Muscle layer of duodenum (tissue), 2 donors: ENCODE measurements around the gene MPZ.
A peak's percentile ranks its signal among the peaks of the same experiment; 100 is the strongest.
"Not testable (repeated sequence)": the region's sequence is repeated elsewhere in the genome, so short reads cannot be mapped to it uniquely, and the experiment has no call there.

ENCODE experiments used
- H3K27ac ChIP-seq: one replicate; pipeline ENCODE4 v1.7.0; 2013; ENCODE audit warnings: mild to moderate bottlenecking, low read length
- H3K27me3 ChIP-seq: one replicate; pipeline ENCODE4 v1.7.0; 2013; ENCODE audit warnings: low read depth, mild to moderate bottlenecking, control low read depth, low read length
- H3K36me3 ChIP-seq, 2 donors: one replicate each; pipeline ENCODE4 v1.7.0; 2013; ENCODE audit warnings: low read length in 2 of 2, control low read depth in 1 of 2, mild to moderate bottlenecking in 1 of 2; ENCODE audit not compliant: insufficient read depth in 2 of 2, control insufficient read depth in 1 of 2
- H3K4me1 ChIP-seq, 2 donors: one replicate each; pipeline ENCODE4 v1.7.0; 2013; ENCODE audit warnings: low read length in 2 of 2, mild to moderate bottlenecking in 2 of 2, control low read depth in 1 of 2, moderate library complexity in 1 of 2; ENCODE audit not compliant: insufficient read depth in 2 of 2, control insufficient read depth in 1 of 2
- H3K4me3 ChIP-seq, 2 donors: one replicate each; pipeline ENCODE4 v1.7.0; 2013; ENCODE audit warnings: low read length in 2 of 2, low read depth in 1 of 2, mild to moderate bottlenecking in 1 of 2
- H3K9me3 ChIP-seq, 2 donors: one replicate each; pipeline ENCODE4 v1.7.0; 2013; ENCODE audit warnings: low read length in 2 of 2, control low read depth in 1 of 2, mild to moderate bottlenecking in 1 of 2; ENCODE audit not compliant: control insufficient read depth in 1 of 2
- donor health status: healthy.

The MPZ gene

DNA sequence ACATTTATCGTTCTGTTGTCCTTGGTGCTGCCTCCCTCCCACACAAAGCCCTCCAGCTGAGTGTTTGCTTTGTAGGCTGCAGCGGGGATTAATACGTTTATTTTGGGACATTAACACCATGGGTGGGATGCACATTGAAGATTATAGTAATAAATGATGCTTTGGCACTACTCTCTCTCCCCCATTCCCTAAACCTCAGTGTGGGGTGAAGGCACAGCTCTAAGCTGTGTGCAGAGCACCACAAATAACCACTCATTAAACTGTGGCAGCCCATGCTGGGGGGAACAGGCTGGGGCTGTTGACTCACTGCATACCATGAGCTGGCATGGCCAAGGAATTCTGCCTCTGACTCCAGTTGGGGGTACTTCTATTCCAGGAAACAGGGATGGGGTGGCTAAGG, 43.6 kb downstream of the MPZ start:
- Histone ChIP-seq H3K36me3 (no peaks in the 10 kb centered on the region), H3K27me3 (peaks cover under 1% of the 10 kb centered on the region), H3K27ac (peak overlapping the region; percentile 74), H3K4me3 (no peak overlapping the region), H3K4me1 (peaks cover 12 to 20% of the 10 kb centered on the region in 2 donors), H3K9me3 (no peaks in the 10 kb centered on the region)

DNA sequence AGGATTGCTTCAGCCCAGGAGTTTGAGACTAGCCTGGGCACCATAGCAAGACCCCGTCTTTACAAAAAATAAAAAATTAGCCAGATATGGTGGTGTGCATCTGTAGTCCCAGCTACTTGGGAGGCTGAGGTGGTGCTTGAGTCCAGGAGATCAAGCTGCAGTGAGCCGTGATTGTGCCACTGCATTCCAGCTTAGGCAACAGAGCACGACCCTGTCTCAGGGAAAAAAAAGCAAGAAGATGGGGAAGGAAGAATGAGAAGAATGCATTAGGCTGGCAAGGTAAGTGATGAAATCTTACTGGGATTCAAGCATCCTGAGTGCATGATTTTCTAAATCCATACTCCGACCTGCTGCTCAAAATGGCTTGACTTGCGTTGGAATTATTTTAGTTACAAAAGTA, 44.5 kb downstream of the MPZ start:
- H3K4me3 ChIP-seq, result no peak overlapping the region
- H3K4me1 ChIP-seq, result peaks cover 12 to 23% of the 10 kb centered on the region in 2 donors
- H3K27ac ChIP-seq, result no peak overlapping the region

DNA sequence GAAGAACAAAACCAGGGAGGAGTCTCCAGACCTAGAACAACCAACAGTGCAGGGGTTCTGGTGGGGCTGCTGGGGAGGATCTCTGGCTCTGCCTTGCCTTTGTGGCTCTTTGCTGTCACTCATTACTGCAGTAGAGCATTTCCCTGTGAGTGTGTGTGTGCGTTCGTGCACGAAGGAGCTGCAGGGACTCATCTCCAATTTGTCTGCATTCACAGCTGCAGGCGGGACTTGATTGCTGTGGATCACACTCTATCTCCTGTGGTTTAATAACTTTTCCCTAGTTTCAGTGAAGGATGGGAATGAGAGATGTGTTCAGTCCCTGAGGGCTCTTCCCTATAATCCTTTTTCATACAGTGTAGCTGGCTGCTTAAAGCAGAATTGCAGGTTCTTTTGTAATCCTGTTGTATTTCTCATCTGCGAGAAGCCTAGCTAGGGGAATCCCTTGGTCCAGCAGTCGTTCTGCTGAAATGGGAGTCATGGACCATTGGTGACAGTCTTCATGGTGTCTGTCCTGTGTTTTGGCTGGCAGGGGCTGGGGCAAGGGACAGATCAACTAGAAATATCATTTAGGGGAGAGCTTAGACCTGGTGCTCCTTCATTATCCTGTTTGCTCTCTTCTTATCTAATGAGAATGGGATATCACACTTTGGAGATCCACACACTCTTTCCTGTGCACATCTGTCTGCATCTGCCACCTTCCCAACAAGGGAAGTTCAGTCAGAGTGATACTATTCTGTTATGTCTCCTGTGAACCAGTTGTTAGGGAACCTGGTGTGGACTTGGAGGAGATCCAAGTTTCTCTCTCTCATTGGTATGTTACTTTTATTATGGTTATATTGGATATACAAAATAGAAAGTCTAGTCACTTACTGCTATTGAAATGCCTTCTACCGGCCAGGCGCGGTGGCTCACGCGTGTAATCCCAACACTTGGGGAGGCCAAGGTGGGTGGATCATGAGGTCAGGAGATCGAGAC, 48.2 kb downstream of the MPZ start:
- Histone ChIP-seq H3K4me1 (peaks cover 4 to 22% of the 10 kb centered on the region in 2 donors), H3K27ac (no peak overlapping the region), H3K9me3 (peaks cover 0 to 6% of the 10 kb centered on the region in 2 donors), H3K4me3 (peak overlapping the region in 1 of 2 donors; percentile 4), H3K27me3 (peaks cover 36% of the 10 kb centered on the region), H3K36me3 (no peaks in the 10 kb centered on the region)

More for the DNA sequence above, 44.5 kb downstream of the MPZ start:
- peaks cover 9% of the 10 kb centered on the region for H3K27me3 ChIP-seq
- no peaks in the 10 kb centered on the region for H3K36me3 ChIP-seq
- H3K9me3 ChIP-seq, result no peaks in the 10 kb centered on the region

DNA sequence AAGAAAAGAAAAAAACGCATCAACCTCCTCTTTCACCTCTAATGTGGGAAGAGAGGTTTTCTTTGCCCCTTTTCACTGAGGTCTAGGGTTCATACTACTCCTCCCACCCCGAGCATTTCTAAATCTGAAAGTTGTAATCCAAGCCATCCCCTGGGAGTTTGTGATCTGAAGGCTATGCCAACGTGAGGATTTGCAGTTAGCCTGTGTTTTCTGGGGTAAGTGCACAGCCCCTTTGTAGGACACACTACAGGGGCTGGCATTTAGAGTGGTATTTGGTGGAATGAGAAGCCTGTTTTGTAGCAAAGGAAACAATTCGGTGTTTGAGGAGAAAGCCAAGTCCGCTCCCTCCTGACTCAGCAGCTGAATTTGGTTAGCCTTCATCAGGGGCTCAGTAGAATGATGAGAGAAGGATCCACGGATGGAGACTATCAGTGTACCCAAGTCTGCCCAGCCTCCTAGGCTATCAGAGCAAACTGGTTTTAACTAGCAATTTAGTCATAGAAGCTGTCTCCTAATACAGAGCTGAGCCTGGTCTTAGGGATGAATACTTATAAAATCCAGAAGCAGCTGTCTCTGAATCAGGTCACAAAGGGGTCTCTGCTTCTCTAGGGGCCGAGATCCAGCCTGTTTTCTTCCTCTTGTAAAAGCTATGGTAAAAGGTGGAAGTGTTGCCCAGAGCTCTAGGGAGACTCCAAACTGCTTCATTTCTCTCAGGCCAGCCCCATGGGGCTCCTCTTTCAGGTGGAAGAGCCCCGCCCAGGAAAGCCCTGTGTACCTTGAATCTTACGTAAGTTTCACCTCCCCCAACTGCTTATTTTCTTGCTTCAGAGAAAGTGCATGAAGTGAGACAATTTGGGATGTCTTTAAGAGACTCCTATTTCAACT, 49.1 kb downstream of the MPZ start:
- peaks cover 36% of the 10 kb centered on the region for H3K27me3 ChIP-seq
- H3K4me1 ChIP-seq, result peaks cover 0 to 14% of the 10 kb centered on the region in 2 donors
- no peak overlapping the region for H3K27ac ChIP-seq
- peaks cover 0 to 6% of the 10 kb centered on the region in 2 donors for H3K9me3 ChIP-seq
- peak overlapping the region in 1 of 2 donors; percentile 4 for H3K4me3 ChIP-seq
- H3K36me3 ChIP-seq, result no peaks in the 10 kb centered on the region

DNA sequence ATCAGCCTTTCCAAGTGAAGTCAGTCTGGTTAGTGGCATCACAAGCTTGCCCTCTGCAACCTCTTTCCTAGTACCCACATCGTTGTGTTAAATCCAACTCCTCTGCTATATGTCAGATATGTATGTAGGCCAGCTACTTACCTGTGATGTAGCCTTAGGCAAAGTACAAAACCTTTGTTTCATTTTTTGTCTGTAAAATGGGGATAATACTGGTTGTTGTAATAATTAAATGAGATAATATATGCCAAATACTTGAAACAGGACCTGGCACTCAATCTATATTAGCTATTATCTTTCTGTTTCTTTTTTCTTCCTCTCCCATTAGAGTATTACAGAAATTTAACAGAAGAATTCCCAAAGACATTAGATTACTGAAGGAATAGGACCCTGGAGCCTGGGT, 50.0 kb downstream of the MPZ start:
- H3K27me3 ChIP-seq, result peaks cover 36% of the 10 kb centered on the region
- no peaks in the 10 kb centered on the region for H3K36me3 ChIP-seq
- H3K4me3 ChIP-seq, result peak overlapping the region; percentile 51 to 83
- no peak overlapping the region for H3K27ac ChIP-seq
- peaks cover 0 to 6% of the 10 kb centered on the region in 2 donors for H3K9me3 ChIP-seq
- peaks cover 0 to 14% of the 10 kb centered on the region in 2 donors for H3K4me1 ChIP-seq

DNA sequence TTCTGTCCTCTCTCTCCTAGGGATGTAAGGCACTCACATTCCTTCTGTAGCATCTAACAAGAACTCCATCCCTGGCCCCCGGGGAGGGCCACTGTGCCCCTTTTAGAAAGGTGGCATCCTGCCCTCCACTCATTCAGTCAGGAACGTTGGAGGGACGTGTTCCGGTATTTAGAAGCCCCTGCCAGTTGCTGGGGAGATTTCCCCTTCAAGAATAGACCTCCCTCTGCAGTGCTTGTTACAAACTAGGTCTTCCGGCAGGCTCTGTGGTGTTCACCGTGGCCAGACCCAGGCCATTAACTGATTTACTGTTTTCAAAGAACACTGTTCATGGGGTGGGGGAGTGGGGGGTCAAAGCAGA, 50.4 kb downstream of the MPZ start:
- Histone ChIP-seq H3K27me3 (peaks cover 36% of the 10 kb centered on the region), H3K36me3 (no peaks in the 10 kb centered on the region), H3K27ac (no peak overlapping the region), H3K4me1 (peaks cover 0 to 14% of the 10 kb centered on the region in 2 donors), H3K4me3 (peak overlapping the region; percentile 51 to 83), H3K9me3 (peaks cover 0 to 6% of the 10 kb centered on the region in 2 donors)

DNA sequence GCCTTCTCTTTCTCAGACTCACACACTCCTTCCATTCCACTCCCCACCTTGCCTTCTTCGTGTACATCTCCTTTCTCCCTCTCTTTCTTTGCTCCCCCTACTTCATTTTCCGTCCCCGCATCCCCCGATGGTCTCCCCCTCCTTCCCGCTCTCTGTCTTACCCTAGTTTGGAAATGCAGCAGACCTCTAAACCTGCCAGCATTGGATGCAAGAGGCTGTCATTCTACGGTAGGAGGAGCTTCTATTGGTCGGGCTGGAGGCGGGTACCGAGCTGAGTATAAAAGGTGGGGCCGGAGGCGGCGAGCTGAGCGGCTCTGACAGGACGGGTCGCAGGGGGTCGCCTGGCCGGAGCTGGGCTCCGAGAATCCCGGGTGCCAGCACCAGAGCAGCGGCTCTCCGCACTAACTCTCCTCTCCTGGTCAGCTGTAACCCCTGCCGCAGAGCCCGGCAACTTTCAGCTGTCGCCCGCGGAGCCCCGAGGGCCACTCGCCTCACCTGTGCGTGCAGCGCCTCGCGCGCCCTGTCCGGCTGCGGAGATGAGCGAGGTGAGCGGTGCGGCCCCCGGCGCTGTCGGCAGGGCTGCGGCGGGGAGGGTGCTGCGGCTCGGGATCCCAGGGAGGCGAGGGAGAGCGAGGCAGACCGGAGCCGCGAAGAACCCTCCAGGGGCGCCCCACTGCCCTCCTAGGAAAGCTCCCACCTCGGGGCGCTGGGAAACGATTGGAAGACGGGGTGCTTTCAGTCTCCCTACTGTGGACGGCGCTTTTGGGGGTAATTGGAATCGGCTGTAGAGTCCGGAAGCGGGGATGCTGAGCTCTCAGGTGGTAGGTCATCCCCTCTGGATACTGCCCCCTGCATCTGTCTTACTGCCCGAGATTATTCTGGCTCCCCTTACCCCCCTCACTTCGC, 51.1 kb downstream of the MPZ start, which contains the start of gene PCP4L1:
Gene PCP4L1 (plus strand): TSS at position 307 of the 906 bp plus-strand sequence. CDS start 230 bp downstream, at position 537.
- Histone ChIP-seq H3K36me3 (no peaks in the 10 kb centered on the region), H3K4me1 (peaks cover 0 to 14% of the 10 kb centered on the region in 2 donors), H3K27ac (no peak within 1 kb of the TSS), H3K9me3 (peaks cover 0 to 6% of the 10 kb centered on the region in 2 donors), H3K4me3 (peak within 1 kb of the TSS; percentile 51 to 83), H3K27me3 (peaks cover 36% of the 10 kb centered on the region)

DNA sequence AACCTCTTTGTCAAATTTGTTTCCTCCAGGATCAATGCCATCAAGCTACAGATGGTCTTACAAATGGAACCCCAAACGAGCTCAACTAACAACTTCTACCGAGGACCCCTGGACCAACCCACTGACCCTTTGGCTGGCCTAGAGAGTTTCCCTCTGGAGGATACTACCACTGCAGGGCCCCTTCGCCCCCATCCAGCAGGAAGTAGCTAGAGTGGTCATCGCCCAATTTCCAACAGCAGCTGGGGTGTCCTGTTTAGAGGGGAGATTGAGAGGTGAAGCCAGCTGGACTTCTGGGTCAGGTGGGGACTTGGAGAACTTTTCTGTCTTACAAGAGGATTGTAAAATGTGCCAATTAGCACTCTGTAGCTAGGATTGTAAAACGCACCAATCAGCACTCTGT, 52.7 kb downstream of the MPZ start:
- not testable (repeated sequence) for H3K9me3 ChIP-seq, H3K27ac ChIP-seq, H3K4me3 ChIP-seq, H3K36me3 ChIP-seq
- H3K27me3 ChIP-seq, result peaks cover 36% of the 10 kb centered on the region
- peaks cover 0 to 14% of the 10 kb centered on the region in 2 donors for H3K4me1 ChIP-seq

DNA sequence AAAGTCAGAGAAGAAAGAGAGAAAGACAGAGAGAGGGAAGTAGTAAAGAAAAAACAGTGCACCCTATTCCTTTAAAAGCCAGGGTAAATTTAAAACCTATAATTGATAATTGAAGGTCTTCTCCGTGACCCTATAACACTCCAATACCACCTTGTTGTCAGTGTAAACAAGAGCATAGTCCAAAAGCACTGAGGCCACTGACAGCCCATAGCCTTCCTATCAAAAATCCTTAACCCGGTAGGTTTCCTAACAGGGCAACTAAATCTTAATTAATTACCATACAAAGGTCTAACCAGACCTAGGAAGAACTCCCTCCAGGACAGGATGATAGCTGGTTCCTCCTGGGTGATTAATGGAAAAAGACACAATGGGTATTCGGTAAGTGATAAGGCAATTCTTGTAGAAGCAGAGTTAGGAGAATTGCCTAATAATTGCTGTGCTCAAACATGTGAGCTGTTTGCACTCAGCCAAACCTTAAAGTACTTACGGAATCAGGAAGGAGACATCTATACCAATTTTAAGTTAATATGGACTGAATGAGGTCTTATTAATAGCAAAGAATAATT, 53.7 kb downstream of the MPZ start:
- H3K27me3 ChIP-seq, result peaks cover 34% of the 10 kb centered on the region
- H3K4me3 ChIP-seq, H3K36me3 ChIP-seq, H3K9me3 ChIP-seq, H3K27ac ChIP-seq: not testable (repeated sequence)
- H3K4me1 ChIP-seq, result peaks cover 0 to 14% of the 10 kb centered on the region in 2 donors

DNA sequence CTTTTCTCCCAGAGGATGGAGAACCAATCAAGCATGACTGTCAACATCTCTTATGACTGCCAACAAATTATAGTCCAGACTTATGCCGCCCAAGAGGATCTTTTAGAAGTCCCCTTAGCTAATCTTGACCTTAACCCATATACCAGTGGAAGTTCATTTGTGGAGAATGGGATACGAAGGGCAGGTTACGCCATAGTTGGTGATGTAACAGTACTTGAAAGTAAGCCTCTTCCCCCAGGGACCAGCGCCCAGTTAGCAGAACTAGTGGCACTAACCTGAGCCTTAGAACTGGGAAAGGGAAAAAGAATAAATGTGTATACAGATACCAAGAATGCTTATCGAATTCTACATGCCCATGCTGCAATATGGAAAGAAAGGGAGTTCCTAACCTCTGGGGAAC, 54.5 kb downstream of the MPZ start:
- H3K4me3 ChIP-seq, H3K27ac ChIP-seq, H3K9me3 ChIP-seq, H3K36me3 ChIP-seq: not testable (repeated sequence)
- Histone ChIP-seq H3K27me3 (peaks cover 26% of the 10 kb centered on the region), H3K4me1 (peaks cover 0 to 11% of the 10 kb centered on the region in 2 donors)
